ENCODE results near the gene GDF7.

Gene GDF7

GRCh38 chr2:20624156-20624883, 42.6 kb upstream of the GDF7 start:
- FAIRE-seq, result no peak
- no peak for DNase-seq (ENCODE audit: insufficient read length, low spot score)
- no peak for TF ChIP-seq POLR2A (IDR thresholded peaks at IDR 0.05; ENCODE audit: low read depth, low read length)

- TF ChIP-seq POLR2A (IDR thresholded peaks at IDR 0.05; ENCODE audit: low read depth, low read length), result no peak
- no peak for DNase-seq (ENCODE audit: insufficient read length, low spot score)
- FAIRE-seq, result no peak
These were observed 42.0 kb upstream of the GDF7 start for GRCh38 chr2:20624884-20625485.

- FAIRE-seq (no peak), DNase-seq (ENCODE audit: insufficient read length, low spot score) (no peak)
- no peak for TF ChIP-seq POLR2A (IDR thresholded peaks at IDR 0.05; ENCODE audit: low read depth, low read length)
These were observed 41.2 kb upstream of the GDF7 start for GRCh38 chr2:20625491-20626391.

- no peak for FAIRE-seq
- no peak for DNase-seq (ENCODE audit: insufficient read length, low spot score)
- TF ChIP-seq POLR2A (IDR thresholded peaks at IDR 0.05; ENCODE audit: low read depth, low read length), result no peak
These were observed 40.6 kb upstream of the GDF7 start for GRCh38 chr2:20626392-20626697.

- DNase-seq (ENCODE audit: insufficient read length, low spot score) (no peak), FAIRE-seq (no peak)
- no peak for TF ChIP-seq POLR2A (IDR thresholded peaks at IDR 0.05; ENCODE audit: low read depth, low read length)
These were observed 40.0 kb upstream of the GDF7 start for GRCh38 chr2:20626698-20627513.

GRCh38 chr2:20627712-20628380, 39.1 kb upstream of the GDF7 start:
- no peak for TF ChIP-seq POLR2A (IDR thresholded peaks at IDR 0.05; ENCODE audit: low read depth, low read length)
- FAIRE-seq (no peak), DNase-seq (ENCODE audit: insufficient read length, low spot score) (no peak)

- DNase-seq (ENCODE audit: insufficient read length, low spot score), result no peak
- no peak for FAIRE-seq
- no peak for TF ChIP-seq POLR2A (IDR thresholded peaks at IDR 0.05; ENCODE audit: low read depth, low read length)
These were observed 37.8 kb upstream of the GDF7 start for GRCh38 chr2:20629181-20629580.

- TF ChIP-seq POLR2A (IDR thresholded peaks at IDR 0.05; ENCODE audit: low read depth, low read length), result no peak
- no peak for DNase-seq (ENCODE audit: insufficient read length, low spot score)
- no peak for FAIRE-seq
These were observed 37.3 kb upstream of the GDF7 start for GRCh38 chr2:20629581-20630171.

- TF ChIP-seq POLR2A (IDR thresholded peaks at IDR 0.05; ENCODE audit: low read depth, low read length), result no peak
- no peak for DNase-seq (ENCODE audit: insufficient read length, low spot score)
- FAIRE-seq, result no peak
These were observed 36.0 kb upstream of the GDF7 start for GRCh38 chr2:20630967-20631366.

GRCh38 chr2:20631617-20632307, 35.2 kb upstream of the GDF7 start:
- TF ChIP-seq POLR2A (IDR thresholded peaks at IDR 0.05; ENCODE audit: low read depth, low read length), result no peak
- no peak for FAIRE-seq
- DNase-seq (ENCODE audit: insufficient read length, low spot score), result no peak

GRCh38 chr2:20632446-20632990, 34.4 kb upstream of the GDF7 start:
- FAIRE-seq, result no peak
- no peak for TF ChIP-seq POLR2A (IDR thresholded peaks at IDR 0.05; ENCODE audit: low read depth, low read length)
- DNase-seq (ENCODE audit: insufficient read length, low spot score), result no peak

- FAIRE-seq, result no peak
- no peak for TF ChIP-seq POLR2A (IDR thresholded peaks at IDR 0.05; ENCODE audit: low read depth, low read length)
- DNase-seq (ENCODE audit: insufficient read length, low spot score), result no peak
These were observed 33.9 kb upstream of the GDF7 start for GRCh38 chr2:20633001-20633400.

Data from H54 (cell line).